CD4-positive, alpha-beta T cell treated with Interleukin-15 for 4 hours (primary cell): Measurements from ENCODE around the gene FGGY.
"Not testable (repeated sequence)": the region's sequence is repeated elsewhere in the genome, so short reads cannot be mapped to it uniquely, and the experiment has no call there.

Source experiments
- DNase-seq: peaks from one replicate; pipeline ENCODE4 v3.0.0-alpha.2; 2020; ENCODE audit warnings: low spot score

The FGGY gene

GRCh38 chr1:59482986-59483385 lies 186.1 kb downstream of the FGGY start:
- DNase-seq, result no peak

GRCh38 chr1:59484096-59484495 lies 187.2 kb downstream of the FGGY start:
- DNase-seq, result no peak

- no peak for DNase-seq
Observed at GRCh38 chr1:59485171-59485570, 188.3 kb downstream of the FGGY start.

GRCh38 chr1:59485949-59486348 lies 189.1 kb downstream of the FGGY start:
- no peak for DNase-seq

- DNase-seq, result no peak
Observed at GRCh38 chr1:59486615-59487014, 189.7 kb downstream of the FGGY start.

GRCh38 chr1:59487335-59488031 lies 190.6 kb downstream of the FGGY start:
- DNase-seq, result no peak

- DNase-seq, result no peak
Observed at GRCh38 chr1:59492500-59492899, 195.6 kb downstream of the FGGY start.

GRCh38 chr1:59494145-59494833 lies 197.4 kb downstream of the FGGY start:
- DNase-seq, result no peak

- DNase-seq, result not testable (repeated sequence)
Observed at GRCh38 chr1:59496156-59496555, 199.3 kb downstream of the FGGY start.

- DNase-seq, result no peak
Observed at GRCh38 chr1:59497616-59498015, 200.7 kb downstream of the FGGY start.

GRCh38 chr1:59498640-59499039 lies 201.7 kb downstream of the FGGY start:
- DNase-seq, result no peak

GRCh38 chr1:59499273-59499942 lies 202.5 kb downstream of the FGGY start:
- DNase-seq, result no peak

- DNase-seq, result no peak
Observed at GRCh38 chr1:59499943-59500569, 203.2 kb downstream of the FGGY start.

GRCh38 chr1:59500950-59501742 lies 204.3 kb downstream of the FGGY start:
- DNase-seq, result no peak

- no peak for DNase-seq
Observed at GRCh38 chr1:59502009-59502691, 205.3 kb downstream of the FGGY start.

- no peak for DNase-seq
Observed at GRCh38 chr1:59504276-59504675, 207.4 kb downstream of the FGGY start.

- no peak for DNase-seq
Observed at GRCh38 chr1:59505596-59506028, 208.7 kb downstream of the FGGY start.

GRCh38 chr1:59506952-59507351 lies 210.1 kb downstream of the FGGY start:
- DNase-seq, result no peak

GRCh38 chr1:59509341-59509875 lies 212.5 kb downstream of the FGGY start:
- no peak for DNase-seq

GRCh38 chr1:59510249-59510648 lies 213.4 kb downstream of the FGGY start:
- no peak for DNase-seq
